Ovary (tissue), 3 donors: ENCODE measurements around the gene BRCA1.

Experiments
- POLR2A ChIP-seq: fragments of 450-650 bp; IDR thresholded peaks from one replicate; pipeline ENCODE4 v1.6.1; 2017; ENCODE audit warnings: antibody characterized with exemption, mild to moderate bottlenecking, moderate library complexity
- TF ChIP-seq, protein P1 (sequence below), 3 donors: fragments of 450-650 bp in 2 of 3; fragments of 200-600 bp in 1 of 3; IDR thresholded peaks; one replicate each; pipeline versions ENCODE4 v1.5.1 to v1.8.0; 2016 to 2022; ENCODE audit warnings: antibody characterized with exemption in 3 of 3, mild to moderate bottlenecking in 1 of 3
- donor health status: DM: no; HTN: no; CAD: no.

DNA sequence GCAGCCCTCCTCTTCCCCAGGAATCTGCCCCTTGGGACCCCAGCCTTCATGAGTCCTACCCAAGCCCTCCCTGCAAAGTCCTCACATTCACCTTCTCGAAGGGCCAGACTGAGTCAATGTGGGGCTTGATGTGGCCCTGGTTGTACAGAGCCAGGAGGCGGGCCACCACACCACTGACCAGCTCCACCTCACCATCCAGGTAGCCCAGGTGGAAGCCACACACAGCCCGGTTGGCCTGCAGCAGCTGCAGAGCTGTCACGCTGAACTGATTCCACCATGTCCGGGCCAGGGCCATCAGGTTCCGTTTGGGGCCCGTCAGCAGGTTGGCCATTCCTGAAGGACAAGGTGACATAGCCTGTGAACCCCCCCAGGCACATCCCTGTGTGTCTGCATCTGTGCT lies 108.9 kb downstream of the BRCA1 start:
- TF ChIP-seq, protein P1, sequence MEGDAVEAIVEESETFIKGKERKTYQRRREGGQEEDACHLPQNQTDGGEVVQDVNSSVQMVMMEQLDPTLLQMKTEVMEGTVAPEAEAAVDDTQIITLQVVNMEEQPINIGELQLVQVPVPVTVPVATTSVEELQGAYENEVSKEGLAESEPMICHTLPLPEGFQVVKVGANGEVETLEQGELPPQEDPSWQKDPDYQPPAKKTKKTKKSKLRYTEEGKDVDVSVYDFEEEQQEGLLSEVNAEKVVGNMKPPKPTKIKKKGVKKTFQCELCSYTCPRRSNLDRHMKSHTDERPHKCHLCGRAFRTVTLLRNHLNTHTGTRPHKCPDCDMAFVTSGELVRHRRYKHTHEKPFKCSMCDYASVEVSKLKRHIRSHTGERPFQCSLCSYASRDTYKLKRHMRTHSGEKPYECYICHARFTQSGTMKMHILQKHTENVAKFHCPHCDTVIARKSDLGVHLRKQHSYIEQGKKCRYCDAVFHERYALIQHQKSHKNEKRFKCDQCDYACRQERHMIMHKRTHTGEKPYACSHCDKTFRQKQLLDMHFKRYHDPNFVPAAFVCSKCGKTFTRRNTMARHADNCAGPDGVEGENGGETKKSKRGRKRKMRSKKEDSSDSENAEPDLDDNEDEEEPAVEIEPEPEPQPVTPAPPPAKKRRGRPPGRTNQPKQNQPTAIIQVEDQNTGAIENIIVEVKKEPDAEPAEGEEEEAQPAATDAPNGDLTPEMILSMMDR (IDR thresholded peaks at IDR 0.05) = no peak
- TF ChIP-seq POLR2A = no peak
